Measurements from ENCODE around the gene ZIC5.

GRCh38 chr13:99992949-99993351, 21.4 kb upstream of the ZIC5 start:
- TF ChIP-seq CTCF (conservative IDR thresholded peaks at IDR 0.05 in 1 of 2, IDR thresholded peaks at IDR 0.05 in 1 of 2; ENCODE audit: extremely low read depth in 1 of 2, insufficient read depth in 1 of 2, low read depth in 1 of 2, low read length in 2 of 2) = no peak
- no peak for TF ChIP-seq EZH2 (IDR thresholded peaks at IDR 0.05; ENCODE audit: borderline replicate concordance, low read length)
